ENCODE data around the gene CAP2. TPM values are rescaled to one million over a fixed set of nuclear protein-coding genes. Genes with fewer than 3 reads are reported as not detected.

CAP2 gene
- total RNA-seq, 4 donors from 2014 or later = 3.5 to 8.9 (median 4.5) TPM

DNA sequence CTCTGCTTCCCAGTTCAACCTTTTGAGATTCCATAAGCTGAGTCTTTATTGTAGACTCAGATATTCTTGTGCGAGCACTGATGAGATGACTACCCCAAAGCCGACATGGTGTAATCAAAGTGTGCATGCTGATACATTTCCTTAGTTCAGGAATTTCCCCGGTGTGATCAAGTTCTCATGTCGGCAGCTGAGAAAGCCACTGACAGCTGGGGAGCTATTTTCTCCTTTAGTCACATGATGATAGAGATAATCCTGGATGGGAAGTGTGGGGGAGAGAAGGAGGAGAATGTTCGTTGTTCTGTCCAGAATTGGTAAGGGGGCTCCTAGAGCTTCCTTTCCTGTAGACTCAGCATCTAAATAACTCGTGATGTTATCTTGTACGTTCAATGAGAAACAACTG is 7.7 kb upstream of the CAP2 start:
- ATAC-seq (ENCODE audit: low FRiP score) = no peak
- TF ChIP-seq, protein P1, sequence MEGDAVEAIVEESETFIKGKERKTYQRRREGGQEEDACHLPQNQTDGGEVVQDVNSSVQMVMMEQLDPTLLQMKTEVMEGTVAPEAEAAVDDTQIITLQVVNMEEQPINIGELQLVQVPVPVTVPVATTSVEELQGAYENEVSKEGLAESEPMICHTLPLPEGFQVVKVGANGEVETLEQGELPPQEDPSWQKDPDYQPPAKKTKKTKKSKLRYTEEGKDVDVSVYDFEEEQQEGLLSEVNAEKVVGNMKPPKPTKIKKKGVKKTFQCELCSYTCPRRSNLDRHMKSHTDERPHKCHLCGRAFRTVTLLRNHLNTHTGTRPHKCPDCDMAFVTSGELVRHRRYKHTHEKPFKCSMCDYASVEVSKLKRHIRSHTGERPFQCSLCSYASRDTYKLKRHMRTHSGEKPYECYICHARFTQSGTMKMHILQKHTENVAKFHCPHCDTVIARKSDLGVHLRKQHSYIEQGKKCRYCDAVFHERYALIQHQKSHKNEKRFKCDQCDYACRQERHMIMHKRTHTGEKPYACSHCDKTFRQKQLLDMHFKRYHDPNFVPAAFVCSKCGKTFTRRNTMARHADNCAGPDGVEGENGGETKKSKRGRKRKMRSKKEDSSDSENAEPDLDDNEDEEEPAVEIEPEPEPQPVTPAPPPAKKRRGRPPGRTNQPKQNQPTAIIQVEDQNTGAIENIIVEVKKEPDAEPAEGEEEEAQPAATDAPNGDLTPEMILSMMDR (IDR thresholded peaks at IDR 0.05) = no peak
- no peak for DNase-seq (ENCODE audit: low spot score)

DNA sequence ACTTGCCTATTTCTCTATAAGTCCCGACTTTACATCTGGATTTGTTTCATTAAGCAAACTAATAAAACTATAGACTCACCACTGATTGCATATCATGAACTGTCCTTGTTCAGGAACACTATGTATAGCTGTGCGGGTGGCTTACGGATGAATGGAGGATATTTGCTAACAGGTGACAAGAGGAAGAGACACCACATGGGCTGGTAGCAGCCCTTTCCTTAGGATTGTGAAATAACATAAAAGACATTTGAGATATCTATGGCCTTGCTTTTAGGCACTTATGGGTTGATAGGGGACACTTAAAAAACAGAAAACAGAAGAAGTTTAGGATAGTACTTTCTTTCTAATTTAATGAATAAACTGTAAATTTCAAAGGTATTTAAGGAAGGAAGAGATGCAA is 5.0 kb upstream of the CAP2 start:
- ATAC-seq (ENCODE audit: low FRiP score) = no peak
- TF ChIP-seq, protein P1 (IDR thresholded peaks at IDR 0.05) = no peak
- no peak for DNase-seq (ENCODE audit: low spot score)

DNA sequence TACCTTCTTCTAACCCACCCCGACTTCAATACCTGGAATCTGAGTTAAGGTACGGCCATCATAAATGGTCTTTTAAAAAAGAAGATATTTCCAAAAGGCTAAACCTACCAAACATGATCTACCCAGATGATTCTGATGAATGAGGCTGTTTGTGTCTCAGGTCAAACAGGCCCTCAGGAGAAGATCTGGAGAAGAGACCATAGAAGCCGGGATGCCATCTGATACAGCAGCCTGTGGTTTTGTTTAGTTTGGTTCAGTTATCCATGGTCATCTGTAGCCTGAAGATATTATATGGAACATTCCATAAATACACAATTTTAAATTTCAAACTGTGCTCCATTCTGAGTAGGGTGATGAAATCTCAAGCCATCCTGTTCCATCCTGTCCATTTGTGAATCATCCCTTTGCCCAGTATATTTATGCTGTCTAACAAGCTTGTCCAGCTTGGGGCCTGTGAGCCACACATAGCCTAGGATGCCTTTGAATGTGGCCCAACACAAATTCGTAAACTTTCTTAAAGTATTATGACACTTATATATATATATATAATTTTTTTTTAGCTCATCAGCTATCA is 4.0 kb upstream of the CAP2 start:
- ATAC-seq (ENCODE audit: low FRiP score) (no peak), DNase-seq (ENCODE audit: low spot score) (no peak)
- TF ChIP-seq, protein P1 (IDR thresholded peaks at IDR 0.05) = no peak

DNA sequence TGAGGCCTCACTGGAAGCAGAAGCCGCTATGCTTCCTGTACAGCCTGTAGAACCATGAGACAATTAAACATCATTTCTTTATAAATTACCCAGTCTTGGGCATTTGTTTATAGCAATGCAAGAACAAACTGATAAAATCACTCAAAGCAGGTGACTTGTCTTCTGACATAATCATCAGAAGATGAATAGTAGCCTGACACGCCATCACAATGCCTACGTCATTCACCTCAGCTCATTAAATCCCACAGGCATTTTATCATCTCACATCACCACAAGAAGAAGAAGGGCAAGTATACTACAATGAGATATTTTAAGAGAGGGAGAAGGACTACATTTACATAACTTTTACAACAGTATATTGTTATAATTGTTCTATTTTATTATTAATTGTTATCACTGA is 3.1 kb upstream of the CAP2 start:
- ATAC-seq (ENCODE audit: low FRiP score) = no peak
- TF ChIP-seq, protein P1 (IDR thresholded peaks at IDR 0.05) = no peak
- DNase-seq (ENCODE audit: low spot score) = no peak

DNA sequence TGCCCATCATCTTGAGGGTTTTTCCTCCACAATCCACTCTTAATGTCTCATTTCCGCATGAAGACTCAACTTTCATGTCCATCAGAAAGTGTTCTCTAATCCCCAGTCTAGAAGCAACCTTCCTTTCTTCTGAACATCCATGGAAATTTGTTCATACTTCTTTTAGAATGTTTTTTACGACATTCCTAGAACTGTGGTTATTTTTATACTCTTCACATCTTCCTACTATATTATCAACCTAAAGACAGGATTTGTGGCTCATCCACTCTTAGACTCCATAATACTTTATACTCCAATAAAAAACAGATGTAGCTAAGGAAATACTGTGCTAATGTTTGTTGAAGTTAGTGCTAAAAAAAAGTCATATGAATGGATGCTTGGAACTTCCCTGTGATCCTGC is 1.4 kb upstream of the CAP2 start:
- DNase-seq (ENCODE audit: low spot score) = no peak
- TF ChIP-seq, protein P1 (IDR thresholded peaks at IDR 0.05) = no peak
- ATAC-seq (ENCODE audit: low FRiP score) = no peak

DNA sequence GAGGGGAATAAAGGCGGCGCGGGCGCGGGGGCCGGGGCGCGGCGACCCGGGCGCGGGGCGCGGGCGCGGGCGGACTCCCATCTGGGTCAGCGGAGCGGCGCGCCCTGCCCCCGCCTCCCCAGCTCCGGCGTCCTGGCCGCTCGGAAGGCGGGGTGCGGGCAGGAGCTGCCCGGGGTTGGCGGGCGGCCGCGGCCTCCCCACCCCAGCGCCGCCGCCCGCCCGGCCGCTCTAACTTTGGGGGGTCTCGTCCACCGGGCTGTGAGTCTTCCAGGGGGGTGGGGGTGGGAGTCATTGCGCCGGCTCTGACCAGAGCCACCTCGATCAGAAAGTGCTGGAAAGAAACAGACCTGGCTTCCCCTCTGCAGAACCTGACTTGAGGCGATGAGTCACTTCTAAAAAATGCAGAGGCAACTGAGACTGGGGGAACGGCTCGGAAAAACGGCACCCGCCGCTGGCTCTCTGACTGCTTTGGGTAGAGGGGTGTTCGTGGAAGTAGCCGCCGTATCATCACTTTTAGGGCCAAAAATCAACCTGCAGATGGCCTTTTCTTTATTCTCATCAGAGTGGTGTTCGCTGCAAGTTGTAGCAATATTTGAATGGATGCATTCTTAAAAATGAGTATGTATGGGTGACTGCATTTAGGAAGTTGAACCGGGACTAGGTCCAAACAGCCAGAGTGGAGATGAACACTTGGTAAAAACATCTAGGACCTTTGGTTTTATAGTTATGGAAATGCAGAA is 667 bp downstream of the CAP2 start:
- ATAC-seq (ENCODE audit: low FRiP score) = peak; percentile 69

More for the DNA sequence above, 667 bp downstream of the CAP2 start:
- DNase-seq (ENCODE audit: low spot score) = no peak
- TF ChIP-seq, protein P1 (IDR thresholded peaks at IDR 0.05) = no peak
